Lung (tissue), 12 donors: ENCODE data around the gene SEMA6D. TPM values are rescaled to one million over a fixed set of nuclear protein-coding genes. Genes with fewer than 3 reads are reported as not detected.
A peak's percentile ranks its signal among the peaks of the same experiment; 100 is the strongest.

ENCODE experiments used
- ATAC-seq: fragments of 200-7000 bp; cut with Tn5 transposase; one replicate; pipeline ENCODE4 v1.9.1; 2020; ENCODE audit warnings: moderate number of reproducible peaks; ENCODE audit not compliant: insufficient read depth, low FRiP score
- DNase-seq, 3 donors: peaks; one replicate each; pipeline ENCODE4 v3.0.0-alpha.2; 2013 to 2017
- H3K27ac ChIP-seq, 2 donors: one replicate each; pipeline ENCODE4 v1.5.1; 2013; ENCODE audit warnings: mild to moderate bottlenecking in 2 of 2, moderate library complexity in 2 of 2, control low read depth in 1 of 2, inconsistent platforms in 1 of 2, low read depth in 1 of 2, low read length in 1 of 2
- H3K27me3 ChIP-seq, 3 donors: one replicate each; pipeline ENCODE4 v1.5.1; 2013; ENCODE audit warnings: low read length in 2 of 3; ENCODE audit not compliant: control insufficient read depth in 3 of 3, insufficient read depth in 3 of 3
- H3K36me3 ChIP-seq, 4 donors: one replicate each; pipeline ENCODE4 v1.5.1; 2013; ENCODE audit warnings: low read length in 4 of 4, mild to moderate bottlenecking in 1 of 4, moderate library complexity in 1 of 4; ENCODE audit not compliant: control insufficient read depth in 4 of 4, insufficient read depth in 4 of 4
- H3K4me1 ChIP-seq, 5 donors: one replicate each; pipeline ENCODE4 v1.5.1; 2013; ENCODE audit warnings: low read length in 5 of 5, mild to moderate bottlenecking in 2 of 5, moderate library complexity in 1 of 5; ENCODE audit not compliant: control insufficient read depth in 5 of 5, insufficient read depth in 5 of 5
- H3K4me3 ChIP-seq: one replicate; pipeline ENCODE4 v1.5.1; 2013; ENCODE audit warnings: mild to moderate bottlenecking, control low read depth, moderate library complexity
- H3K9ac ChIP-seq, 2 donors: one replicate each; pipeline ENCODE4 v1.5.1; 2013; ENCODE audit warnings: low read length in 2 of 2, control low read depth in 1 of 2; ENCODE audit not compliant: insufficient read depth in 1 of 2
- H3K9me3 ChIP-seq, 4 donors: one replicate each; pipeline ENCODE4 v1.5.1; 2013; ENCODE audit warnings: low read length in 3 of 4, mild to moderate bottlenecking in 1 of 4, moderate library complexity in 1 of 4; ENCODE audit not compliant: control insufficient read depth in 4 of 4, insufficient read depth in 3 of 4
- WGBS, 2 donors: extraction: QIAGEN DNeasy Blood & Tissue Kit; methylation state at CpG; one replicate each; pipeline ENCODE4 v1.1.7; 2013; 5-methylcytosine and 5-hydroxymethylcytosine counted together
- polyA plus RNA-seq, 2 donors: library from polyadenylated mRNA; stranded (reverse); fragments of 200-250 nt; gene quantifications; one replicate each; pipeline ENCODE4 v1.2.1, GENCODE V29; 2013
- total RNA-seq, 2 donors: library from RNA; depleted of rRNA in 1 of 2; stranded (reverse); fragments of >200 nt in 1 of 2; gene quantifications; one replicate each; pipeline ENCODE4 v1.2.1, GENCODE V29; 2014 to 2021
- TF ChIP-seq, protein P1 (sequence below): IDR thresholded peaks from 2 replicates; pipeline ENCODE4 v1.5.1; 2012; ENCODE audit warnings: mild to moderate bottlenecking; ENCODE audit errors: control extremely low read depth, extremely low read depth
- donor health status: control.
- donor health status: control.
- donor health status: Bipolar disorder and iron deficiency.
- donor health status: healthy.
- donor health status: DM: yes; HTN: yes; CAD: no.

Gene SEMA6D
- total and polyA plus RNA-seq, 4 donors, result 2.1 to 64.5 (median 4.0) TPM

- WGBS, 2 donors, result 4 to 11% methylated on average over 5 of the region's 5 CpGs
- H3K4me3 ChIP-seq, result no peak overlapping the region
- peaks cover 0 to 17% (median 0%) of the 10 kb centered on the region in 5 donors for H3K4me1 ChIP-seq
- no peak overlapping the region for H3K9ac ChIP-seq
- peaks cover 0 to 4% (median 0%) of the 10 kb centered on the region in 4 donors for H3K9me3 ChIP-seq
- H3K27me3 ChIP-seq, result peaks cover 0 to 2% (median 0%) of the 10 kb centered on the region in 3 donors
- TF ChIP-seq, protein P1, sequence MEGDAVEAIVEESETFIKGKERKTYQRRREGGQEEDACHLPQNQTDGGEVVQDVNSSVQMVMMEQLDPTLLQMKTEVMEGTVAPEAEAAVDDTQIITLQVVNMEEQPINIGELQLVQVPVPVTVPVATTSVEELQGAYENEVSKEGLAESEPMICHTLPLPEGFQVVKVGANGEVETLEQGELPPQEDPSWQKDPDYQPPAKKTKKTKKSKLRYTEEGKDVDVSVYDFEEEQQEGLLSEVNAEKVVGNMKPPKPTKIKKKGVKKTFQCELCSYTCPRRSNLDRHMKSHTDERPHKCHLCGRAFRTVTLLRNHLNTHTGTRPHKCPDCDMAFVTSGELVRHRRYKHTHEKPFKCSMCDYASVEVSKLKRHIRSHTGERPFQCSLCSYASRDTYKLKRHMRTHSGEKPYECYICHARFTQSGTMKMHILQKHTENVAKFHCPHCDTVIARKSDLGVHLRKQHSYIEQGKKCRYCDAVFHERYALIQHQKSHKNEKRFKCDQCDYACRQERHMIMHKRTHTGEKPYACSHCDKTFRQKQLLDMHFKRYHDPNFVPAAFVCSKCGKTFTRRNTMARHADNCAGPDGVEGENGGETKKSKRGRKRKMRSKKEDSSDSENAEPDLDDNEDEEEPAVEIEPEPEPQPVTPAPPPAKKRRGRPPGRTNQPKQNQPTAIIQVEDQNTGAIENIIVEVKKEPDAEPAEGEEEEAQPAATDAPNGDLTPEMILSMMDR, result no peak
- no peak for ATAC-seq
- peak; percentile 22 to 55 (median 37) for DNase-seq
- H3K27ac ChIP-seq, result no peak overlapping the region
- no peaks in the 10 kb centered on the region for H3K36me3 ChIP-seq
These were observed 44.0 kb upstream of the SEMA6D start for GRCh38 chr15:47673232-47673761.

GRCh38 chr15:47674586-47675232, 42.6 kb upstream of the SEMA6D start:
- no peak for ATAC-seq
- peaks cover 0 to 4% (median 0%) of the 10 kb centered on the region in 4 donors for H3K9me3 ChIP-seq
- H3K27ac ChIP-seq, result no peak overlapping the region
- TF ChIP-seq, protein P1, result no peak
- H3K36me3 ChIP-seq, result no peaks in the 10 kb centered on the region
- peaks cover 0 to 2% (median 0%) of the 10 kb centered on the region in 3 donors for H3K27me3 ChIP-seq
- WGBS, 2 donors, result 89 to 93% methylated on average over 8 of the region's 8 CpGs
- H3K9ac ChIP-seq, result no peak overlapping the region
- peaks cover 0 to 10% (median 0%) of the 10 kb centered on the region in 5 donors for H3K4me1 ChIP-seq
- DNase-seq, result no peak
- H3K4me3 ChIP-seq, result no peak overlapping the region

DNA sequence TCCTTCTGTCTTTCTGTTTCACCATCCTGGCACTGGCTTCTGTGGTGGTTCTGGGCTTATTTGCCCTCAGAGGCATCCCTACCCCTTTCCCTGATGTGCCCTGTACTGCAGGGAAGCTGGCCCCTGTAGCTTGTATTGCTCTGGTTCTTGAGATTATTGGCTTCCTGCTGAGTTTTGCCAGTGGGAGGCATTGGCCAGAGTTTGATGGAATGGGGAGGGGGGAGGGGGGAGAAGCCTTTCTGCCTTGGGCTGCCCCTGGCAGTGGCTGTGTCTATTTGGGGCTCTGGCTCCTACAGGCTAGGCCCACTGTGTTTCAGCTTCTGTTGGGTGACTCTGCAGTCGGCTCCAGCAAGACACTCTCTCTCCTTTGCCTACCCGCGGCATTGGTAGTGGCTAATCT, 41.6 kb upstream of the SEMA6D start:
- no peak overlapping the region for H3K4me3 ChIP-seq
- ATAC-seq (no peak), DNase-seq (no peak)
- no peaks in the 10 kb centered on the region for H3K36me3 ChIP-seq
- TF ChIP-seq, protein P1, result no peak
- no peak overlapping the region for H3K27ac ChIP-seq
- H3K9me3 ChIP-seq, result peaks cover 0 to 4% (median 0%) of the 10 kb centered on the region in 4 donors
- no peaks in the 10 kb centered on the region for H3K27me3 ChIP-seq
- no peak overlapping the region for H3K9ac ChIP-seq
- peaks cover 0 to 10% (median 0%) of the 10 kb centered on the region in 5 donors for H3K4me1 ChIP-seq
- 79% methylated on average over 3 of the region's 3 CpGs for WGBS, 2 donors
